NCI-H345 treated with DMSO at 0.1 percent for 48 hours (cell line): ENCODE data around the gene PTGES2.
A peak's percentile ranks its signal among the peaks of the same experiment; 100 is the strongest.
"Not testable (repeated sequence)": the region's sequence is repeated elsewhere in the genome, so short reads cannot be mapped to it uniquely, and the experiment has no call there.

ENCODE experiments used
- DNase-seq: peaks from one replicate; lab custom pipeline; 2025; ENCODE audit not compliant: unreplicated experiment; lab: John Stamatoyannopoulos, UW

PTGES2 gene

GRCh38 chr9:128088253-128088945 is 39.1 kb downstream of the PTGES2 start:
- no peak for DNase-seq

DNA sequence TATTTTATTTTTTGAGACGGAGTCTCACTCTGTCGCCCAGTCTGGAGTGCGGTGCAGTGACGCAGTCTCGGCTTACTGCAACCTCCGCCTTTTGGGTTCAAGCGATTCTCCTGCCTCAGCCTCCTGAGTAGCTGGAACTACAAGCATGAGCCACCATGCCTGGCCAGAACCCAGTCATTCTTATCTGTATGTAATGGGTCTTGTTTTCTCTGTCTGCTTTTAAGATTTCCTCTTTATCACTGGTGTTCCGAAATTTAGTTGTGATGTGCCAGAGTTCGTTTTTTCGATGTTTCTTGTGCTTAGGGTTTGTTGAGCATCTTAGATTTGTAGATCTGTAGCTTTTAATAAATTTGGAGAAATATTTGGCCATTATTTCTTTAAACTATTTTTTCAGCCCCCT is 40.3 kb downstream of the PTGES2 start:
- no peak for DNase-seq

DNA sequence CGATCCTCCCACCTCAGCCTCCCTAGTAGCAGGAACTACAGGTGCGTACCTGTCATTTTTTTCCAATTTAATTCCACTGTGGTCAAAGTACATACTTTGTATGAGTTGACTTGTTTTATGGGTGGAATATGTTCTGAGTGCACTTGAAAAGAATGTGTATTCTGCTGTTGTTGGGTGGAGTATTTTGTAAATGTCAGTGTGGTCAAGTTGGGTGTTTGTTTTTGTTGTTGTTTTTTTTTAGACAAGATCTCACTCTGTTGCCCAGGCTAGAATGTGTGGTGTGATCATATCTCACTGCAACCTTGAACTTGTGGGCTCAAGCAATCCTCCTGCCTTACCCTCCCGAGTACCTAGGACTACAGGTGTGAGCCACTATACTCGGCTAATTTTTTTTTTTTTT is 41.6 kb downstream of the PTGES2 start:
- DNase-seq = no peak

DNA sequence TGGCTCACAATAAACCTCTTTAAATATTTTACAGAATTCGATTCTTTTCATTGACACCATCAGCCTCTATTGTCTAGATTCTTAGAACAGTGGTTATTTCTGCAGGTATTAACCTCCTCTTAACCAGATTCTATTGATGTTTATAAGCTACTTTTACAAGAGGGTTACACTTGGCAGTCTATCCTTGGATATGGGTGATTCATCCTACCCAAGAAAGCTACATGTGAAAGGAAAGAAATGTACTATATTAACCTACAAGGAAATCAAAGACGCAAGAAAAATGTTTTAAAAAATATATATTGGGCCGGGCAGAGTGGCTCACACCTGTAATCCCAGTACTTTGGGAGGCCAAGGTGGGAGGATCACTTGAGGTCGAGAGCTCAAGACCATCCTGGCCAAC is 42.8 kb downstream of the PTGES2 start:
- no peak for DNase-seq

- DNase-seq = no peak
Observed at GRCh38 chr9:128082151-128082550, 45.4 kb downstream of the PTGES2 start.

DNA sequence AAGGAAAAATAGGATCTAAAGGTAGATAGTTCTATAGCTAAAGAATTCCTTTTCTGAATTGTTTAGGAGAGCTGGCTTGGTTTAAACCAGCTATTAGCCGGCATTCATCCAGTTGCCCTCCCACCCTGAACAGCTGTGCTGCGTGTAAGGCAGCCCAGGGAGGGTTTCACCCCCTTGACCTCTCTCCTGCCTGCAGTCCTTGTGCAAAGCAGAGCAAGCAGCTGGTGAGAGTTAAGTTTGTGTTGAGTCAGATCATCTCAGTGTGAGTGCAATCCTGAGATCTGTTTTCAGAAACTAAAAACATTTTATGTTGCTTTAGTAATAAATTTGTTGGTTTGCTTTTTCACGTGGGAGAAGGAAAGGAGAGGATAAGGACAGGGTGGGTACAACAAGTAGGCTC is 46.5 kb downstream of the PTGES2 start:
- no peak for DNase-seq

GRCh38 chr9:128080206-128080605 is 47.3 kb downstream of the PTGES2 start:
- no peak for DNase-seq

GRCh38 chr9:128078504-128079434 is 48.8 kb downstream of the PTGES2 start:
- no peak for DNase-seq

DNA sequence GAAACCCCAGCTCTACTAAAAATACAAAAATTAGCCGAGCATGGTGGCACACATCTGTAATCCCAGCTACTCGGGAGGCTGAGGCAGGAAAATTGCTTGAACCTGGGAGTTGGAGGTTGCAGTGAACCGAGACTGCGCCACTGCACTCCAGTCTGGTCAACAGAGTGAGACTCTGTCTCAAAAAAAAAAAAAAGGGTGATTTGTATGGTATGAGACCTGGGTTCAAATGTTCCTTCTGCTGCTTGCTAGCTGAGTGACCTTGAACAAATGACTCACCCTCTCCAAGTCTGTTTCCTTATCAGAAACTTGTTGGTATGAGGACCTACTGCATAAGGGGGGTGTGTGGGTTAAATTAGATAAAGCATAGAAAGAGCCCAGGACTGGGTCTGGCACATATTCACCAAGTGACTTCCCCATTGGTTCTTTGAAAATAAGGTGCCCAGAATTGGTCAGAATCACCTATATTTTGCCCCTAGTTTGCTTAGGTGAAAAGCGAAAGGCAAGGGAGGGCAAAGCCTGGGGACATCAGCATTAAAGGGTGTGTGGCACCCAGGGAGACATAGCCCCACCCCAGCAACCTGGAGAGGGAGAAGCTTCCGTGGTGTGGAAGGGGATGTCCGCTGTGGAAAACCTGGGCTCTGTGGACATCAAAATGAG is 49.6 kb downstream of the PTGES2 start:
- DNase-seq = no peak

- DNase-seq = no peak
Observed at GRCh38 chr9:128073253-128073886, 54.2 kb downstream of the PTGES2 start.

DNA sequence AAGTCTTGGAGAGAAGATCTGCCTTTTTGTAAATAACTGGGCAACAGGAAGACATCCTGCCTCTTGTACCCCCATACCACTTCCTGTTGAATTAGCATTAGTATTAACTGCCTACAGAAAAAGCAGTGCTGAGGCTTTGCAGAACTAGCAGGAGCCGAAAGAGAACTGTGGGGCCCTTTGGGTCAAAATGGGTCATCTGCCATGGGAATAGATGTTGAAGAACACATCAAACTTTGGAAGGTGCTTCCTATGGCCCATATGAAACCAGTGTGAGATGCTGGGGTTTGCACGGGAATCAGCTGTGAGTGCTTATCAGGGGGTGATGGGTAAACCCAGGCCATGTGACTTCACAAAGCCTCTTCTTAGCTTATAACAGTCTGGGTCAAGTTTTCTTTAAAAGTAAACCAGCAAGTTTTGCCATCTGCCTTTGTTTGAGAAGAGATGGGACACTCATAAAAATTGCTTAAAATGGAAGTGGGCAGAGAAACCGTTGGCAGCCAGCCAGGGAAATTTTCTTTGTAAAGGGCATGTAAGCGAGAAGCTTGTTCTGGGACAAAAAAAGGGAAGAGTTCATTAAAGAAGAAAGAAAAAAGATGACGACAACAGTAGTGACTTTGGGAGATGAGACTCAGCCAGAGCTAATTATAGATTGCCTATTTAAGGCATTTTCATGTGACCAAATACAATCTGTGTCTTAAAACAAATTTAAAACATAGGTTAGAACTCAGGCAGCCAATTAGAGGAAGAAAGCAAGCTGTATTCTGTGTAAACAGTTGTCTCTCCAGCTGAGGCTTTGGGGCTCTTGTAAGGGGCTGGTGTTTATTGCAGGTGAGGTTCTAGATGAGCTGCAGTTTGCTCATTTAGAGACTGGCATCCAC is 55.1 kb downstream of the PTGES2 start:
- peak; percentile 13 for DNase-seq

DNA sequence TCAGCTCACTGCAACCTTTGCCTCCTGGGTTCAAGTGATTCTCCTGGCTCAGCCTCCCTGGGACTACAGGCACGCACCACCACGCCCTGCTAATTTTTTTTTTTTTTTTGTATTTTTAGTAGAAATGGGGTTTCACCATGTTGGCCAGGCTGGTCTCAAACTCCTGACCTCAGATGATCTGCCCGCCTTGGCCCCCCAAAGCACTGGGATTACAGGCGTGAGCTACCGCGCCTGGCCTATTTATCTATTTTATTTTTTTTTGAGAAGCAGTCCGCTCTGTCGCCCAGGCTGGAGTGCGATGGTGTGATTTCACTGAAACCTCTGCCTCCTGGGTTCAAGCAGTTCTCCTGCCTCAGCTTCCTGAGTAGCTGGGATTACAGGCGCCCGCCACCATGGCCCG is 56.1 kb downstream of the PTGES2 start:
- not testable (repeated sequence) for DNase-seq

- DNase-seq = no peak
Observed at GRCh38 chr9:128070874-128071273, 56.7 kb downstream of the PTGES2 start.
